GM18909 (cell line): Measurements from ENCODE around the gene C19orf25.
"Not testable (repeated sequence)": the region's sequence is repeated elsewhere in the genome, so short reads cannot be mapped to it uniquely, and the experiment has no call there.

Experiments
- ATAC-seq: cut with Tn5 transposase; IDR thresholded peaks from one replicate; pipeline ENCODE4 v1.9.1; 2021; ENCODE audit warnings: mild to moderate bottlenecking; ENCODE audit not compliant: unreplicated experiment, poor library complexity

C19orf25 gene

GRCh38 chr19:1451916-1452801, 26.9 kb downstream of the C19orf25 start:
- ATAC-seq: no peak

GRCh38 chr19:1450735-1451731, 28.0 kb downstream of the C19orf25 start:
- no peak for ATAC-seq

DNA sequence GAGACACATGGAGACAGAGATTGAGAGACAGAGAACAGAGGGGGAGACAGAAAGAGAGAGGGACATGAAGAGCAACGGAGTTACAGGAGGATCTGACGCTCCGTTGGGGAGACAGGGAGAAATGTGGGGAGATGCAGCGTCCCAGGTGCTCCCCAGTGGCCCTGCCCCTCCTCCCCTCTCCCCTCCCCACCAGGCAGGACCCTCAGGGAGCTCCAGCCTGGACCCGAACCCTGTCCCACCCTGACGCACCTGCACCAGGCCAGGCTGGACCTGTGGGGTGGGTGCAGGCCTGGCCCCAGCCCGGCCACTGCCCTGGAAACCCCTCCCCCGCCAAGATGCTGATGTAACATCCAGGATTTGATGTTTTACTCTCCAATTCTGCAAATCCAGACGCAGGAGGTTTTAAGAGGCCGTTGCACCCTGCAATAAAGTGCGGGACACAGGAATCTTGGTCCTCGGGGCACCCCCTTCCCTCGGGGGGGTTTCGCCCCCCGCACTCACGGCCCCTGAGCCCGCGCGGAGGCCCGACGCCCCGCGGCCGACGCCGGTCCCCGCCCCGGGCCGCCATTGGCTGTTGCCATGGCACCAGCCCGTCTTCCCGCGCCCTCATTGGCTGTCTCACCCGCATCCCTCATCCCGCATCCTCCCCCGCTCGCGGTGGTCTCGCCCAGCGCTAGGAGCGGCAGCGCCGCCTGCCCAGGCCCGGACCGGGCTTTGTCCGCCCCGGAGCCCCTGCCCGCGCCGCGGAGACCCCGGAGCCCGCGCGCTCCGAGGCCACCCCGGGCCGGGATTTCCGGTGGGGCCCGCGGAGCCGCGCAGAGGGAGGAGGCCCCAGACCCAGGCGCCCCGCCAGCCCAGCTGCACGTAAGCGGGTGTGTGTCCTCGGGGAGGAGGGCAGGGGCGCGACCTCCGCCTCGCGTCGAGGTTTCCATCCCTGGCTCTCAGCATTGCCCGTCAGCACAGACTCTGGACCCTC, 29.3 kb downstream of the C19orf25 start, which contains the start of gene APC2:
APC2 (plus strand) TSS at position 655 of the 976 bp plus-strand sequence. CDS start 2,881 bp downstream, outside the sequence.
- no peak for ATAC-seq

DNA sequence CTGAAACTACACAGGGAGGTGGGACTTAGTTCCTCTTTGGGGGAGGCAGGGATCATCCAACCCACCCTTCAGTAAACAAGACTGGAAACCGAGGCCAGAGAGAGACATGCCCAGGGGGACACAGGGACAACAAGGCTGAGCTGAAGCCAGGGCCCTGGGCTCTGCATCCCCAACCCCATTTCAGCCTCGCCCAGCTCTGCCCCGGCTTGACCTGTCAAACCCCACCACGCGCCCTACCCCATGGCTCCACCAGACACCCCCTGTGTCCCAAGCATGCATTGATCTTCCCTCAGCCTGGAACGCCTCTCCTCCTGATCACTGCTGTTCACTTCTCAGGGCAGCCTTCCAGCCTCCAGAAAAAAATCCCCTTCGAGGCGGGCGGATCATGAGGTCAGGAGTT, 31.1 kb downstream of the C19orf25 start:
- ATAC-seq: no peak

DNA sequence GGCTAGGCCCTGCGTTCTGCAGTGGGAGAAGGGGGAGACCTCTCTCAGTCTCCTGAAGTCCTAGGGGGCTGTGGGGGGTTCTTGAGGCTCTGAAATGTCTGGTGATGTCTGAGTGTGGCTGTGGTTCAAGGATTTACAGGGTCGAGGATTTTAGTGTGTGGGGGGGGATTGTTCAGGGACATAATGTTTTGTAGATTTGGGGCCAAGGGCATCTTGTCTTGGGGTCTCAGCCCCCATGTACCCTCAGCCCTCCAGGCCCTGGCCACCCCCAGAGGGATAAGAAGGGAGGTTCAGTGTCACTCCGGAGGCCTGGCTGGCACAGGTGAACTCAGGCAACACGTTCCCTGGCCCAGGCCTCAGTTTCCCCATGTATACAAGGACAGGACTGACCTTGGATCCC, 31.5 kb downstream of the C19orf25 start:
- ATAC-seq: no peak

DNA sequence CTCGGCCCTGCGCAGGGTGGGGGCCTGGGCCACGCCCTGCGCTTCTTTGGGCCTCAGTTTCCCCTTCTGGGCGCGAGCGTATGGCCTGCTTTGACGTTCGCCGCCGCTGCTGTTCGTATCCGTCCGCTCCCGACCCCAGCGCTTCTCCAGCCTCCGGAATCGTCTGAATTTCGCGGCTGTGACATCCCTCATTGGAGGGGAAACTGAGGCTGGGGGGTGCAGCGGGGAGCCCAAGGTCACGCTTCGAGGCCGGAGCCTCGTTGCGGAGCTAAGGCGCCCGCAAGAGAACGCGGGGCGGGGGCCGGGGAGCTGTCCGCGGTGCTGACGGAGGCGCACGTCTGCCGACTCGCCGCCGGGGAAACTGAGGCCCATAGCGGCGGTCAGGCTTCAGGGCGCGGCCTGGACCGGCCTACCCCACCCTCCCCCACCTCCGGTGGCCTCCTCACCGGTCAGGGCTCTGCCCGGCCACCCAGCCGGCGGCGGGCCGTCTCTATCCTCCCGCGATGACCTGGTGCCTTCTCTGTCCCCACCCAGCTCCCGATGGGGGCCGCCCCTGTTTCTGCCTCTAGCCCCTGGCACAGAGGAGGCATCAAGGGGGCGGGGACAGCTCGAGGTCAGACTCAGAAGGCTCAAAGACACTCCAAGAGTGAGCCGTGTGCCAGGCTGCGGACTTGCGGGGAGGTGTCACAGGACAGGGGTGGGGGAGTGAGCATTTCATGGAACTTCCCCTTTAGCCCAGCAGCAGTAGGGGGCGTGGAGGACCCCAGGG, 32.1 kb downstream of the C19orf25 start:
- no peak for ATAC-seq

DNA sequence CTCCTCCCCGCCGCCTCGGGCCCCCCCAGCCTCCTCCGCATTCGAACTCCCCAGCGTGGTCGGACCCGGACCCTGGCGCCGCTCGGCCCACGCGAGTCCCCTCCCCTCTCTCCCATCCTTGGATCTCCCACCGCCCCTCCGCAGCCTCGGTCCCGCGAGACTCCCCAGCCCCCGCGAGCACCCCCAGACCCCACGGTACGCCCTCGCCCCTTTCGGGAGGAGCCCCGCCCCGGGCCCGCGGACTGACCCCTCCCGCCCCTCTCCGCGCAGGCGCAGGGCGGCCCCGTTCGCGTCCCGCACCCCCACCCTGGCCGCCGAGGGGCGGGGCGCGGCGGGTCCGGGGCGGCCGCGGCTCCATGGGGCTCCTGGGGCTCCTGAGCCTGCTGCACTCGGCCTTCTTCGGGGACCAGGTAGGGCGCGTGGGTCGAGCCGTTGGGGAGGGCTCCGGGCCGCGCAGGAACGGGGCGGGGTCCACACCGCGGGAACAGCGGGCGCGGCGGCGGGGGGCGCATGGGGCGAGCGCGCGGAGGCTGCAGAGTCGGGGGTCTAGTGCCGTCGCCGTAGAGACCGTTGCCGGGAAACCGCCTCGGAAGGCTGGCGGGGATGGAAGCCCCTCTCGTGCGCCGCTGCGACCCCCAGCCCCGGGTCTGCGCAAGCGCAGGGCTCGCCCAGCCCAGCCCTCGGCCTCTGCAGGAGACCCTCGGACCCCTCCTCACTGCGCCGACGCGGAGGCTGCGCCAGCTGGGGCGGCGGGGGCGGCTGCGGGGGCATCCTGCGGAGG, 32.9 kb downstream of the C19orf25 start:
- ATAC-seq: no peak

GRCh38 chr19:1445185-1445931, 33.7 kb downstream of the C19orf25 start:
- peak; percentile 74 for ATAC-seq

GRCh38 chr19:1441677-1442438, 37.2 kb downstream of the C19orf25 start:
- no peak for ATAC-seq

- no peak for ATAC-seq
These were observed 38.0 kb downstream of the C19orf25 start for GRCh38 chr19:1441022-1441426.

GRCh38 chr19:1440418-1440801, 38.6 kb downstream of the C19orf25 start:
- no peak for ATAC-seq

DNA sequence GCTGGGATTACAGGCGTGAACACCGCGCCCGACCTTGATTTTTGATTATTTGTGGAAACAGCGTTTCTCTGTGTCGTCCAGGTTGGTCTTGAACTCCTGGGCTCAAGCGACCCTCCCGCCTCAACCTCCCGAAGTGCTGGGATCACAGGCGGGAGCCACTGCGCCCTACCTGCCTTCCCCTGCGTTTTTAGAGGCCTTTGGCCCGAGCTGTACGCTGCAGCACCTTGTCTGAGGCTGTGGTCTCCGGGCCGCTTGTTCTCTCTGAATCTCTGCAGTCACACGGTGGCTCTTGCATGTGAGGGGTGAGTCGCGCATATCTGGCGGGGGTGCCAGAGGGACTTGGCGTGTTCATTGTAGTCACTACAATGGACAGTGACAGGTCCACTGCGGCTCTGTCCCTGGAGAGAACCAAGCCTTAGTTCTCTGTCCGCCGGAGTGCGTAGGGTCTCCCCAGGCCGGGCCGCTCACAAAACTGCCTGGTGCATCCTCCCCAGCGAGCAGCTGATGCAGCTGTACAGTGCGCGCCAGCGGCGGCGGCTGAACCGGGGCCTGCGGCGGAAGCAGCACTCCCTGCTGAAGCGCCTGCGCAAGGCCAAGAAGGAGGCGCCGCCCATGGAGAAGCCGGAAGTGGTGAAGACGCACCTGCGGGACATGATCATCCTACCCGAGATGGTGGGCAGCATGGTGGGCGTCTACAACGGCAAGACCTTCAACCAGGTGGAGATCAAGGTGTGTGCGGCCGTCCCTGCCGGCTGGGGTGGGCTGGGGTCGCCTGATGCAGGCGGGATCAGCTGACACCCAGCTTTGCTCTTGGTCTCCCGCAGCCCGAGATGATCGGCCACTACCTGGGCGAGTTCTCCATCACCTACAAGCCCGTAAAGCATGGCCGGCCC, 39.2 kb downstream of the C19orf25 start:
- ATAC-seq: not testable (repeated sequence)

DNA sequence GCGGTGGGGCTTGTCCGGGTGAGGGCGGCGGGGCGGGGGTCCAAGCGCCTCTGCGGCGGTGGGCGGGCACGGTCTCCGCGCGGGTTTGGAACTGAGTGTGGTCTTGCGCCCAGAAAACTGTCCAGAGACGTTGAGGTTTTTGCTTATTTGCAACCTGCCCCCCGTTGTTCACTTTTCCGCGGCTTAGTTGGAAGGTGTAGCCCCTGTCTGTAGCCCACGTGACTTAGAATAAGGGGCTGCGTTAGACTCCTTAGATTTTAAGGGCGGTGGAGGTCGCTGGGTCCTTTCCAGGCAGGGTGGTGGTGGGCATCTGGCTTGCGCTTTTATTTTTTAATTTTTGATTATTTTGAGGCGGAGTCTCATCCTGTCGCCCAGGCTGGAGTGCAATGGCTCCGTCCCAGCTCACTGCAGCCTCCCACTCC, 40.1 kb downstream of the C19orf25 start:
- ATAC-seq: no peak

GRCh38 chr19:1438035-1438932, 40.7 kb downstream of the C19orf25 start, which contains the start of gene RPS15:
TSS of gene RPS15 (plus strand) at chr19:1438396. CDS start at chr19:1438426, 30 bp downstream.
- ATAC-seq: peak; percentile 79

- no peak for ATAC-seq
These were observed 41.4 kb downstream of the C19orf25 start for GRCh38 chr19:1437609-1438008.
